CD4-positive, alpha-beta T cell treated with Interferon alpha-2 for 1 hour (primary cell): Measurements from ENCODE around the gene KAZALD1.

Experiments used
- DNase-seq, 2 donors: peaks; one replicate each; pipeline ENCODE4 v3.0.0-alpha.2; 2020 to 2022

KAZALD1 gene

DNA sequence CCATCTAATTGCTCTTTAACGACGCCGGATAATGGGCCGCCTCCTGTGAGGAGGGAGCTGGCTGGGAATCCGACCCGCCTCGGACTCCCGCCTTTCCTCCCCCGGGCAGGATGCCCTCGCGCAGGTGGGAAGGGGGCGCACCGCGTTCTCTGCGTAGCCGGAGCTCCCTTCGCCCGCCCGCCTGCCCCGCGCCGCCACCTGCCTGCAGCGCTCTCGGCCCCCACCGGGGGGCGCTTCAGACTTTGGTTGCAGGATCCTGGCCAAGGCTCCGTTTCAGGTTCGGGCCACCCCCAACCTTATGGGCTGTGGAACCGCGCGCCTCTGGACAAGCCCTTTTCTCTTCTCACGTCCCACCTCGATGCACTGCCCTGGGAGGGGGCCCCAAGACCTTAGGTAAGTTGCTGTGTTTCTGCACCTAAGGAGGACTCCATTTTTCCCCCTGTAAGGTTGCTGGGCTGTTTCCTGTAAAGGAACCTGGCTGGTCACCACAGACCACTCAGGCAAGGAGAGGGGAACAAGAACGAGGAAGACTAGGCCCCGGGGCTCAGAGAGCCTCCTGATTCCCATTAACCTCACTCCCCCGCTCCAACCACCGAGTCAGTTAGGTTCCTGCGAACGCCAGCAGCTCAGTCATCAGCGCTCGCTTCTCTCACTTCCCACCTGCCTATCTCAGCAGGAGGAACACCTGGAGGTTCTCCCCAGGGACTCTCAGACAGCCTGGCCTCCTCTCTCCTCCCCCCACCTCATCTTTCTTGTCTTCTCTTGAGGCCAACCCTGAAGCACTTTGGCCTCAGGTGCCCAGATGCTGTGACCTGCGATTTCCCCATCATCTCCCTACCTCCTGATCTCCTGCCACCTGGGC is 11.3 kb upstream of the KAZALD1 start:
- DNase-seq: peak; percentile 72 to 85

DNA sequence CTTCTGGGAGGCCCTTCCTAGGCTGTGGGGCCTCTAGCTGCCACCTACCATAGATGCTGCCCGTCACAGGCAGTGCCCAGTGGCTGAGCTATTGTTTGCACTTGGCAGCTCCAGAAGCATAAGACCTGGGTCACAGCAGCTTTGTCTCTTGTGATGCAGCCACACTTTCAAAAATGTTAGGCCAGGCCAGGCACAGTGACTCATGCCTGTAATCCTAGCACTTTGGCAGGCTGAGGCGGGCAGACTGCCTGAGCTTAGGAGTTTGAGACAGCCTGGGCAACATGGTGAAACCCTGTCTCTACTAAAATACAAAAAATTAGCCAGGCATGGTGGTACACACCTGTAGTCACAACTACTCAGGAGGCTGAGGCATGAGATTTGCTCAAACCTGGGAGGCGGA is 9.5 kb upstream of the KAZALD1 start:
- DNase-seq: no peak

DNA sequence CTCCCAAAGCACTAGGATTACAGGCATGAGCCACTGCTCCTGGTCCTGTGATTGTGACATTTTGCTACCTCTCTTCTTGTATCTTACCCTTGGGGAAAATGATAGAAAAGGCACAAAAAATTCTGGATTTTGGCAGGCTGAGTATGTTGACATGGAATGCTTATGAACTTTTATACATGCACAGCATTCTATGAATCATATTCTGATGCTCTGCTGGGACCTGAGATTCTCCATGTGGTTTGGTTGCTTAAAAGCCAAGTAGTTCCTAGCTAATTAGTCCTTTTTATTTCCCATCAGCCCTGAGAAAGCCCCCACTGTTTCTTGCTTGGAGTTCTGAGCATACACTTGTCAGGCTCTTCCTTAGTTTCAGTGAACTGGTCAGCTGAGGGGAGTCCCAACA is 8.3 kb upstream of the KAZALD1 start:
- DNase-seq: no peak

DNA sequence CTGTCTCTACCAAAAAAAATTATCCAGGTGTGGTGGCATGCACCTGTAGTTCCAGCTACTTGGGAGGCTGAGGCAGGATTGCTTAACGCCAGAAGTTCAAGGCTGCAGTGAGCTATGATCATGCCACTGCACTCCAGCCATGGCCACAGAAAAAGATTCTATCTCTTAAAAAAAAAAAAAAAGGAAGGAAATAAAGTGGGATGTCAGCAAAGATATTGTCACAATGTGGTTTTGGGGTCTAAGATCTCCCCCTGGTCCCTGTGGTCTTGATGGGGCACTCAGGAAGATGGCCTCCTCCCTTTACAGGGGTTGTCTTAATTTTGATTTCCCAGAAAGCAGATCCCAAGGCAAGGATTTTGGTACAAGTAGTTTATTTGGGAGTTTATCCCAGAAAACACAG is 7.4 kb upstream of the KAZALD1 start:
- no peak for DNase-seq

DNA sequence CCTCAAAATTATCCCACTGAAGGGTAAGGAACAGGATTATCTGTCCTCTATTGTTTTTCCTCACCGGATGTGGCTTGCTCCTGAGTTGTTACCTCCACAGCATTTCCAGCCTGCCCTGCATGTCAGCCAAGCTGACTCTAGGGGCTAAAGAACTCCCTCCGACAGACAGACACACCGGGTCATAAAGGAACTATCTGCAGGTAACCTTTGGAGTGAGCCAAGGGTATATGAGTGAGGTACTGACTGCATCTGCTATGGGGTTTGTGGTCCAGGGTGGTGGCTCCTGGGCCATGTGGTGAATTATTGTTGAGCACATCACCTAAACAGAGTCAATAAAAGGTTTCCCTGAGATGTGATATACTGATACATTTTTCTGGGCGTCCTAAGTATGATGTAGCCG is 6.9 kb upstream of the KAZALD1 start:
- DNase-seq: no peak

DNA sequence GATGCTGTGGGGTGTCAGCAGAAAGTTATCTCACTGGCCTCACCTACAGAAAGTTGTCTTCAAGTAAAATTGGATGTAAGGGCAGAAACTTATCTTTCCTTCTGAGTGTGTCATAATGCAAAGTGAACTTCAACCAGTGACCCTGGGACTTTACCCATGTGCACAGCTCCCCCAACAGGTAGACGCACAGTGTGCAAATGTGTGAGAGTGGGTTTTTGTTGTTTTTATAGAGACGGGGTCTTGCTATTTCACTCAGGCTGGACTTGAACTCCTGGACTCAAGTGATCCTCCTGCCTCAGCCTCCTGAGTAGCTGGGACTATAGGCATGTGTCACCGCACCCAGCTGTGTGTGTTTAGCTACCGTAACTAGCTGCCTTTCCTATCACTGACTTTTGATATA is 6.4 kb upstream of the KAZALD1 start:
- no peak for DNase-seq

DNA sequence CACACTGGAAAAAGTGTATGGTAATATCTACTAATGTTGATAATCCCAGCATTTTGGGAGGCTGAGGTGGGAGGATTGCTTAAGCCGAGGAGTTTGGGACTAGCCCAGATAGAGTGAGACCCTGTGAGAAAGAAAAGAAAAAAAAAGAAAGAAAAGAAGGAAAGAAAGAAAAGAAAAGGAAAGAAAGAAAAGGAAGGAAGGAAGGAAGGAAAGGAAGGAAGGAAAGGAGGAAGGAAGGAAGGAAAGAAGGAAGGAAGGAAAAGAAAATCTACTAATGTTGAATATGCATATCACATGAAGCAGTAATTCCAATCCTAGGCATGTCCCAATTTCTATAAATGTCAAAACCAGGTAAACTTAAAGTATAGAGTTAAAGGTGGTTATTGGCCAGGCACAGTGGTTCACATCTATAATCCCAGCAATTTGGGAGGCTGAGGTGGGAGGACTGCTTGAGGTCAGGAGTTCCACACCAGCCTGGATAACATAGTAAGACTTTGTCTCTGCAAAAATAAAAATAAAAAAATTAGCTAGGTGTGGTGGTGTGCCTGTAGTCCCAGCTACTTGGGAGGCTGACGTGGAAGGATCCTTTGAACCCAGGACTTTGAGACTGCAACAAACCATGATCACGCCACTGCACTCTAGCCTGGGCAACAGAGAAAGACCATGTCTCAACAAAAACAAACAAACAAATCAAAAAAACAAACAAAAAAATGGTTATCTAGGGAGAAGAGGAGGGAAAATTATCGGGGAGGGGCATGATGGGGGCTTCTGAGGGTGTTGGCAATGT is 5.2 kb upstream of the KAZALD1 start:
- DNase-seq: no peak

DNA sequence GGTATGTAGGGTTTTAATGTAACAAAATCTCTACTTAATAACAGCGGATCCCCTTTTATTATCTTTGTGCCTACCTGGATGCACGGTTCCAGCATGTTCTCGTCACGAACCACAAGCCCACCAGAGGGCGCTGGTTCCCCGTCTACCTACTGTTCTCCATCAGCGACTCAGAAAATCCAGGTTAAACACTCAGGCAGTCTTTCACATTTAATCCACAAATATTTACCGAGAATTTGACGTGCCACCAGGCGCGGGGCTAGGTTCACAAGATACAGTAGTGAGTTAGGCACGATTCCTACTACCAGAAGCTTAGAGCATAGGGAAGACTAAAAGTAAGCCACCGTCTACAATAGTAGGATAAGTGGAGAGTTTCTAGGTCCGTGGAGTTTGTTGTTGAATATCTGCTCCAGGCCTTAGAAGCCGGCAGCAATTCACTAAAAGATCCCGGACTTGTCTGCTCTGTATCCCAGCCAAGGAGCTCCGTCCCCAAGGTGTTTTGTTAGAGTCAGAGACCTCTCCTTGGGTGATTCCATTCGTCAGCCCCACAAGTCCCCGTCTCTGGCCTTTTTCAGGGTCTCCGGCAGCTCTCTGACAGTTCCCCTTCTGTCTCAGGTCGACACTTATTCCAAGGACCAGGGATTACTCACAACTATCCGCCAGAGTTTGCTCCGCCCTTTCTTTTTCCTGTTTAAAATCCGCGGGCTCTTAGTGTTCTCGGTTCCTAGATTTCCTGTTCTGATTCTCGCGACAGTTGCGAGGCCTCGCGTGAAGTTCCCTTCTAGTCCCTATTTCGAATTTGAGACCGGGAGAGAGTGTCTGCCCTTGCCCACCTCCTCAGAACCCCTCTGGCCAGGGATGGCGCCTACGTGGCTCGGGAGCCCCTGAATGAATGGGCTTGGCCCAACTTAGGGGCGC is 1.5 kb upstream of the KAZALD1 start:
- DNase-seq: peak; percentile 90 to 92

DNA sequence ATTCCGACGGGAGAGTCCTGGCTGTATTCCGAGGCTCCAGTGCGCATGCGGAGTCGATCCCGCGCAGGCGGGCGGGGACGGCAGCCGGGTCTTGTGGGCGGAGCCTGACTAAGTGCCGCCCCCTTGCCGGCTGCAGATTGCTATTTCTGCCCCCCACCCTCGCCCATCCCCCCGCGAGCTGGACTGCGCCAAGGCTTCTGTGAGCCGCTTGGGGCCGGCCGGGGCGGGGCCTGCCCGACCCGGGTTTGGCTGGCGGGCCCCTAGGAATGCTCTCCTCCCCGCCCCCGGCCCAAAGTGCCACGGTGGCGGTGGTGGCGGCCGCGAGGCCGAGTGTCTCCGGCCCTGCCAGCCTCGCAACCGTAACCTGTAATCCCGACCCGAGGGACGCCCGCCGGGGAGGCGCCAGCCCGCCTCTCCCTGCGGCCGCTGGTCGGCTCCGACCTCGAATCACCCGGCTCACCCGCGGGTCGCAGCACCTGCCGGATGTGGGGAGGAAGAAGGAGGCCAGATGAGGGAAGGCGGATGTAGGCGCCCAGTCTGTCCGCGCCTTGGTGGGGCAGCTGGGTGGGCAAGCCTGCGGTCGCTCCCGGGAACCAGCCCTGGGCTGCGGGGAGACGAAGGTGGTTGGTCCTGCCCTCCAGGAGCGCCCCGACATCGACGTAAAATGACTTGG is 702 bp upstream of the KAZALD1 start:
- peak; percentile 86 to 92 for DNase-seq

DNA sequence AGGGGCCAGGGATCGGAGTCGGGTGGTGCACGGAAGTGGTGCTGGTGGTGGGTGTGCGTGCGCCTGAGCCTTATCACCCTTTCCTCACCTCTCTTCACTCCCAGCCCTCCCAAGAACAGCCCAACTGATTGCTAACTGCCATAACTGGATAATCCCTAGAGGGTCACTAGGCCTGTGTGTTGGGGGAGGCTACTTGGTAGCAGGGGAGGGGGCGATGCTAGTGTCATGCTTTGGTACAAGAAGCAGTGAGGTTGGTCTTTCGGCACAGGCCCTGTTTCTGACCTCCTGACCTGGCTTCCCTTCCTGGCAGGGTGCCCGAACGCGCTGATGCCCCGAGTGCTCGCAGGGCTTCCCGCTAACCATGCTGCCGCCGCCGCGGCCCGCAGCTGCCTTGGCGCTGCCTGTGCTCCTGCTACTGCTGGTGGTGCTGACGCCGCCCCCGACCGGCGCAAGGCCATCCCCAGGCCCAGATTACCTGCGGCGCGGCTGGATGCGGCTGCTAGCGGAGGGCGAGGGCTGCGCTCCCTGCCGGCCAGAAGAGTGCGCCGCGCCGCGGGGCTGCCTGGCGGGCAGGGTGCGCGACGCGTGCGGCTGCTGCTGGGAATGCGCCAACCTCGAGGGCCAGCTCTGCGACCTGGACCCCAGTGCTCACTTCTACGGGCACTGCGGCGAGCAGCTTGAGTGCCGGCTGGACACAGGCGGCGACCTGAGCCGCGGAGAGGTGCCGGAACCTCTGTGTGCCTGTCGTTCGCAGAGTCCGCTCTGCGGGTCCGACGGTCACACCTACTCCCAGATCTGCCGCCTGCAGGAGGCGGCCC is 652 bp downstream of the KAZALD1 start:
- DNase-seq: peak; percentile 45 to 58

DNA sequence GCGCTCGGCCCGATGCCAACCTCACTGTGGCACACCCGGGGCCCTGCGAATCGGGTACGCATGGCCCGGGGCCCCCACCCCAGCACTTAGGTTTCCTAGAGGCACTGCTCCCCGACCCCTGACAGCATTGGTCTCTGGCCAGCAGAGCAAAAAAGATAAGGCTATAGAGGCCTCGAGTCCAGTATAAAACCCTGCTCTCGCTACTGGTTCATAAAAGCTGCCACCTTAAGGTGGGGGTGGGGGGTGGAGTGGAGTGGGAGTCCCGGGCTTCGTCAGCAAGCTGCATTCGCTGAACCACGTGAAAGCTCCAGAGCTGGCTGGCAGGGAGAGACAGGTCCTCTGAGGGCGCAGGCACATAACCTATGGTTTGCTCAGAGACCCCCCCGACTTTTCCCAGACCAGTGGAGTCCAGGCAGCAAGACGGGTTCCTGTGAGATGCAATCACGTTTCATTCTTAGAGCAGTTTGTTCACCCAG is 1.3 kb downstream of the KAZALD1 start:
- DNase-seq: no peak

DNA sequence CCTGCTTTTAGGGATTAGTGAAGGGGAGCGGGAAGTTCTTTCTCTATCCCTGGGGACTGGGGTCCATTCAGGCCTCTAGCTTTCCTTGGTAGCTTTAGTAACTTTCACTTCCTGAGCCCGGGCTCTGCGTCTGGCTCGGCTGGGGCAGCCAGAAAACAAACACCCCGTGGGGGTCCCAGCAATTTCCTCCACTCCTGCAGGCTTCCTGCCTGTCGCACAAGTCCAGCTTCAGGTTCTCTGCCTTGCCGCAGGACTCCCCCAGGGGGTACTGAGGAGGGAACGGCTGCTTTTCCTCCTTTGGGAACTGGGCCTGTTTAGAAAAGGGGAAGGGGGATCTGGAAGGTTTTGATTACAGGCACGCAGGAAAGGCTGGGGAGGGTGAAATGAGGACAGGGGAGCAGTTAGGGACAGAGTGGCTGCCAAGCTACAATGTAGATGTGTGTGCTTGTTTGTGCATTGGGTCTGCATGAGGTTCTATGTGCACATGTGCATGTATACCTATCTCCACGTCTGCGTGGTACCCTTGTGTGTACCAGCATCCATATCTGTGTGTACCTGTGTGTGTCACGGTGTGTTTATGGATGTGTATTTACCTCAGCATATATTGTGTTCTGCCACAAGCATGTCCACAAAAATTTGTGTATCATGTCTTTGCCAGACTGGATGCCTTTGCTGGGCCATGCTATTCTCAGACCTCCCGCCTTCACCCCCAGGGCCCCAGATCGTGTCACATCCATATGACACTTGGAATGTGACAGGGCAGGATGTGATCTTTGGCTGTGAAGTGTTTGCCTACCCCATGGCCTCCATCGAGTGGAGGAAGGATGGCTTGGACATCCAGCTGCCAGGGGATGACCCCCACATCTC is 2.0 kb downstream of the KAZALD1 start:
- DNase-seq: no peak

DNA sequence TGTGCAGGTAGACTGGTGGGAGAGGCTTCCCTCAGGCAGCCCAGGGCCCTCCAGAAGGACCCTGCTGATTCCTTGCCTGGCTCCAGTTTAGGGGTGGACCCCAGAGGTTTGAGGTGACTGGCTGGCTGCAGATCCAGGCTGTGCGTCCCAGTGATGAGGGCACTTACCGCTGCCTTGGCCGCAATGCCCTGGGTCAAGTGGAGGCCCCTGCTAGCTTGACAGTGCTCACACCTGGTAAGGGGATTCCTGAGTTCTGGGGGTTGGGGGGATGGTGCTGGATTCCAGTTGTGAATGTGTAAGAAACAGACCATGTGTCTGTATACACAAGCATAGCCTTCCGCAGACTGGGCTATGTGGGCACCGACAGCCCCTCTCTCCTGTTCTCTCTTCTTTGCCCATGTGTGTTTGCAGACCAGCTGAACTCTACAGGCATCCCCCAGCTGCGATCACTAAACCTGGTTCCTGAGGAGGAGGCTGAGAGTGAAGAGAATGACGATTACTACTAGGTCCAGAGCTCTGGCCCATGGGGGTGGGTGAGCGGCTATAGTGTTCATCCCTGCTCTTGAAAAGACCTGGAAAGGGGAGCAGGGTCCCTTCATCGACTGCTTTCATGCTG is 2.7 kb downstream of the KAZALD1 start:
- DNase-seq: no peak

DNA sequence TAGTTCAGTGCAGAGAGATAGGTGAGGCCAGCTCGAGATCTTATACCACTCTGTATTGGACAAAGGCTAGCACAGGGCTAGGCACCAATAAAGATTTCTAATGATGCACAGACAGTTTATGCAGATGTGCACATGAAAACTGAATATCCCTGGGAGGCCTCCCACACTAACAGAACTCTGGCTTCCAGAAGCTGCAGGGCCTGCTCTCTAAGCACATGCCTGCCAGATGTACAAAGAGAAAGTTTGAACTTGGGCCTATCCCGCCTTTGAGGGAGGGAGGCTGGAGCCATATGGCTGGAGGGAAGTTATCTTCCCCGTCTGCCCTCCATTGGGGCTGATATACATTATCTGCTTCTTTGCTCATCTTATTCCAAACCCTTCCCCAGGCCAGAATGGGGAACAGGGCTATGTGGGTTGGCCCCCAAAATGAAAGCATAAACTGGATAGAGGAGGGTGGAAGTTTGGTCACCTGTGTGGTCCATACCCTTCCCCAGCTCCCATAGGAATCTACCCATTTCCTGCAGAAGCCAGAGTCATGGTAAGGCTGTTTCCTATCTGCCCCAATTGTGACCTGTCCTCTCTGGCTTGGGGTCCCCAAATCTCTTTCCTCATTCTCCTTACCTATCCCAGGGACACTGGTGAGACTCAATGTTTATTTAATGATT is 3.8 kb downstream of the KAZALD1 start:
- DNase-seq: no peak

DNA sequence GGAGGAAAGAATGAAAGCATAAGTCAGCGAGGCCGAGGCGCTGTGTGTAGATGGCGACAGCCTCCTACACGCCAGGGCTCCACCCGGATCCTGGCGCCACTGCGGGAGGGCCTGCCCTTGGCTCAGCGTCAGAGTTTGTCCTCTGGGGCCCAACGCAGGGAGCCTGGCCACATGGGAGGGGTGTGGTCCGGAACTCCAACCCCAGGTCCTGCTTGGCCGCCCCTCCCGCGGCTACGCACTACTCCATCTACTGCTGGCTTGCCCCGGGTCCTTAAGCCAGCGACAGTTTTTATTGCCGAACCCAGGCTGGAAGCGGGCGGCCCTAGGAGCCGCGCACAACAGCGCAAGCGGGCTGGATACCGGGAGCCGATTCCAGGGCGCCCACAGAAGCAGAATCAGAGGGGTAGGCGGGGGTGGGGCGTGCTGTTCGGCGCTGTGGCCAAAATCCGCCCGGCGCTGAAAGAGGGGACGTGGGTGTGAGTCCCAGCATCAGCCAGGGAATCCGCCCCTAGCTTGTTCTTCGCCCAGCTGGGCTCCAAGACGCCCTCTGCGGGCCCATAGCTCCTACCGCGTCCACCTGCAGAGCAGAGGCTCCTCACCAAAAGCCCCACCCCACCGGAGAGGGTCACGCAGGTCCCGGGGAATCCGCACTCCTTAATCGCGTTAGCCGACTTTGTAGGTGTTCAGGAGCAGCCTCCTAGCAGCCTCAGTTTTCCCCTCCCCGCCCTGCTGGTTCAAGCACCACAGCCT is 4.5 kb downstream of the KAZALD1 start:
- DNase-seq: peak; percentile 41 to 63

DNA sequence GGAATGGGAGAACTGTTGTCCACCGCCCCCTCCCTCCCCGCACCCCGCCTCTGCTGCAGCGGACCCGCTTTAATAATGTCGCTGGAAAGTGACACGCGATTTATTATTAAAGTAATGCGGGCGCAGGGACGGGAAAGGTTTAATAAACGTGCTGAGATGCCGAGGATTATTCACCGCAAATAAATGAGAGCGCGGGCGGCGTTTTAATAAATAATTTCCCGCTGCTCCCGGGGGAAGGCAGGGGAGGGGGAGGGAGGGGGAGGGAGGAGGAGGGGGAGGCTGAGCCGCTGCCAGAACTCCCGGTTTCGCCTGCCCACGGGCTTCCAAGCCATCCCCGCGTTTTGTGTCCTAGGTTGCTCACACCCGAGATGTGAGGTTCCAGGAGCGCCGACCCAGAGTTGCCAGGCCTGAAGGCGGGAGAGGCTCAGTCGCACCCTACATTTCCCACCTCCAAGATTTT is 5.1 kb downstream of the KAZALD1 start:
- no peak for DNase-seq

DNA sequence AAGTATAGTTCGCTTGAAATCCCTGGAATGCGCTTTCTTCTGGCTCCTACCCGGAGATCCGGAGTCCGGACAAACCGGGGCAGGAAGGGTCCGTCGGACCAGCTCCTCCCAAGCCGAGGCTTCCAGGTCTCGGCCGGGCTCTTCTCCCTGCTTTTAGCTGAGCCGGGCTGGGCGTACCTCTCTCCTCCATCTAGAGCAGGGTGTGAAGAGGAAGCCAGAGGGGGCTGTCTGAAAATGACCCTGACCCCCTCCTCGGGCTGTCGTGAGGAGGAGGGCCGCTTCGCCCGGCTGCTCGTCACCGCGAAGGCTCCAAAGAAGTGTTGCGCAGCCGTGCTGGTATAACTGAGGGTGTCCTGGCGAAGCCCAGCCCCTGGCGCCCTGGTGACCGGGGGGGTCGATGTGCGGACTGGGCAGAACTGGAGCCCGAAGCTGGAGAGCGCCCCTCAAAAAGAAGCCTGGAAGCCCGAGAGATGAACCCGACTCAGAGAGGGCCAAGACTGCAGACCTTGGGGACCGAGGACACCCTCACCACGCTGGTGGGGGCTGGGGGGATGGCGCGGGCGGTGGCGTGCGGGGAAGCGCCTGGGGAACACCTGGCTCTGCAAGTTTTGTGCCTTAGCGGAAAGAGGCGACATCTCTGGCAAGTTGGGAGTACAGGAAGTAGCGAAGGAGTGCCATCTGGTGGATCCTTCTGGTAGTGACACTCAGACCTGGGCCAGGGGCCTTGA is 5.7 kb downstream of the KAZALD1 start:
- DNase-seq: peak; percentile 77 to 84

DNA sequence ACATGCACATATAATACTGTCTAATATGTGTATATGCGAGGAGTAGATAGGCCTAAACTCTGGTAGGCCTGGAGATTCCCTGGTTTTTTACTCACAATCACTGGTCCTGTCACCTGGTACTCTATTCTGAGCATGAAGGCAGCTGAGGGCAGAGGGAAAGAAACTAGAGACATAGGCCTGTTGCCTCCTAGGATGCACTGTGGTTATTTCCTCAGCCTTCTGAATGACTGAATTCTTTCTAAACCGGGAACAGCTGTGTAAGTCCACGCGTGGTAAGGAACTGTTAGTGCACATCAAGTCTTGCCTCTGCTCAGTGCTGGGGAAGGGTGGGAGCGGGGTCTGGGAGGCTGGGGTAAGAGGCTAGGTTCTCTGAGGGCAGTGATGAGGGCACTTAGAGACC is 7.7 kb downstream of the KAZALD1 start:
- no peak for DNase-seq
